Muscle of arm (tissue), 12 donors: Measurements from ENCODE around the gene CTNNA1. TPM values are rescaled to one million over a fixed set of nuclear protein-coding genes. Genes with fewer than 3 reads are reported as not detected.
A peak's percentile ranks its signal among the peaks of the same experiment; 100 is the strongest.

Experiments used
- DNase-seq: peaks from one replicate; pipeline ENCODE4 v3.0.0-alpha.2; 2013
- polyA plus RNA-seq, 12 donors: library from polyadenylated mRNA; unstranded; fragments of 120-200 nt; gene quantifications; one replicate each; pipeline ENCODE4 v1.2.1, GENCODE V29; 2013; ENCODE audit not compliant: insufficient read length in 12 of 12

CTNNA1 gene
- polyA plus RNA-seq, 12 donors, result 222 to 353 (median 279) TPM; not detected in 1

DNA sequence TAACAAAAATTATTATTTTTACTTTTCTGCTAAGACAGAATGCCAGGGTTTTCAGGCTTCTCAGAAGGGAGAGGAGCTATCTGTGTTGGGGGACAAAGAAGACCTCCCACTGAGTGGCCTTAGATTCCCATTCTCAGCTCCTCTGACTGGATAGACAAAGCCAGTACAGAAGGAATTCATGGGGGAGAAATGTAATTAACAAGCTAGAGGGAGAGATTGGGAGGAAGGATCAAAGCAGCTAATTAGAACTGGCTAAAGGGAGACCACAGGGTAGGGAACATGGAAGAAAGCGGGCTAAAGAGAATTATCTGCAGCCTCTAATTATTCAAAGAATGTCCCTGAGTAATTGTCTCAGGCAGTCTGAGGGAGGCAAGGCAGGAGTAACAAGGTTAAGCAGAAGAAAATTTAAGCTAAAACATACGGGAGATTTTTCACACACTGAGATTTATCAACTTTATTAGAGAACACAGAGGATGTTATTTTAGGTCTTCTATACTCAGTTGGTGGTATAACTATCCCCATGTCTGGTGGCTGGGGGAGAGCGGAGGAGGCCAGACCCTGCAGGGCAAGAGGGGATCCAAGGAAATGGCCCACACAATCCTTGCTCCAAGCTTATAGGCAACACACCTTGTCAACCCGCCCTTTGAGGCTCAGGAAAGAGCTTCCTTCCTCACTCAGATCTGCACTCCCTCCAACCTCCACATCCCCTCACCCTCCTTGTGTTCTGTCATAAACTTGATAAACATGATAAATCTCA lies 209.6 kb downstream of the CTNNA1 start:
- DNase-seq, result no peak

DNA sequence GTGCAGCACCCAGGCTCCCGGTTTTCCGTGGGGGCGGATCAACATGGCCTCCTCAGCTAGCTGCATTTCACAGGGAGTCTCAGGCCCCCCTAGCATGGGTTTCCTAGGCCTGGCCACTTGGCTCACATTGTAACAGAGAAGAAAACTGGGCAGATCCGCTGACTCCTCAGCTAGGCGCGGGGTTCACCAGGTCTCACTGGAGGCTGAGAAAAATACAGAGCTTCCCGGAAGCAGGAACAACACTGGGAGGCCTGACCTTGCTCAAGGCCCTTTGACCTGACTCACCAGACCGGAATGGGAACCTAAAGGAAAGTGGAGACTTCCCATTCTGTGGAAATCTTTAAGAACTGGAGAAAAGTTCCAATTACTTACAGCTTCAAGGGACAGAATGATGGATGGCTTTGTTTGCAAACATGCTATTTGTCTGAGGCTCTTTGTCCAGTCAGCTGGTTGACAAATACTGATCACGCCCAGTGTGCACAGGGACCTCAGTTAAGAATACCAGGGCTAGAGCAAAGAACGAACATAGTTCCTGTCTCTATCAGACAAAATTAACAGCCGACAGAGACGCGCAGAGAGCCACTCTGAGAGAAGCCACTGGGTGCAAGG lies 210.6 kb downstream of the CTNNA1 start:
- DNase-seq, result no peak

DNA sequence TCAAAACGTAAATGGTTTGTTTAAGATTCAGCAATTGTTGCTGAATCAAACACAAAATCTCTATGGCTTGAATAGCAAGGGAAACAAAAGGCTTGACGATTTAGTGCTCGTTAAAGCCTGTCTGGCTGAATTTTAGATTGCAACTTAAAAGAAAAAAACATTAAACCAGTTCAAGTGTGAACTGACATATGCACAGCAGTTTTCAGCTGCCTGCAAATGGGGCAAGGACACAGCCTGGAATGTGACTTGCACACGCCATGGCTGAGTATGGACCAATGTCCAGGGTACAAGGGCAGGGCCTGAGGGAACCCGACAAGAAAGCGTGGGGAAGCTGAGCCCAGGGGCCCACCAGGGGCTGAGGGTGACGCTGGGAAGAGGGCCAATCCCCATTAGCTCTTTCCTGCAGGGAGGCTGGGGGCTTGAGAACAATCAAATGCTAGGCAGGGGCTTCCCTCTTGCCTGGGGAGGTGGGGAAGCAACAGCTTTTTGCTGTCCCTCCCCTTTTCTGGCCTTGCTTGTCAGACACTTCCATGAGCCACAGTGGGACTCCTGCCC lies 211.5 kb downstream of the CTNNA1 start:
- DNase-seq, result no peak

- no peak for DNase-seq
These were observed 212.4 kb downstream of the CTNNA1 start for GRCh38 chr5:138965626-138966025.

- no peak for DNase-seq
These were observed 213.2 kb downstream of the CTNNA1 start for GRCh38 chr5:138966236-138966985.

GRCh38 chr5:138967791-138968448 lies 214.7 kb downstream of the CTNNA1 start:
- no peak for DNase-seq

DNA sequence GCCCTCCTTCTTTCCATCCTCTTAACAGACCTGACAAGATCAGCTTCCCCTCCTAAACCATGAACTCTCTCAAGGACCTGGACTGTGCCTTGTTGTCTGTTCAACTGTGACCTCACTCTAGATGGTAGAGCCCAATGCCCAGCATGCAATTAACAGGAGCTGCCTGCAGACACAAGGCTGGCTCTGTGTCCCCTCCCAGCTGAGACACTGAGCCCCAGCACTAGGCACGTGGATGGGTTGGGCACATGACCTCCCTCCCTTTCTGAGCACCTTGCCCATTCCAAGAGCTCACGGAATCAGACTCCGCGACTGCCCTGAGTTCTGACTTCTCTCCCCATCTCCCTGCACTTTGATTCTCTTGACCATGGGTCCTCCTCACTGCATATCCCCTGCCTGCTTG lies 215.4 kb downstream of the CTNNA1 start:
- no peak for DNase-seq

- no peak for DNase-seq
These were observed 216.2 kb downstream of the CTNNA1 start for GRCh38 chr5:138969323-138970002.

DNA sequence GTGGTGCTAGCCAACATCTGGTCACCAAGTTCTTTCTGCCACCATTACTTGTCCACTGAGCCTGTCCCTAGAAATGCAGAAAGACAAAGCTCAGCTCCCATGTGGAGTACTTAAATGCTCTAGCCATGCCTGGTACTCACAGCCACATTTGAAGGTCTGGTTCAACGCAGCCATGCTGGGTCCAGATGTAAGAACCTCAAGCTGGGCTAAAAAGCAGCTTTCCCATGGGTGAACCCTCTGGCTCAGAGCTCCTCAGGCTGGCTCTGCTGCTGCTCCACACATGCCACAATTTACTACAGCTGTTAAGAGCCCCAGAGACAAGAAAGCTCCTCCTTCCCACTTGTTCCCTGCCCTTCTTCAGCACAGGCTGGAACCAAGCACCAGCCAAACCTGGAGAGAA lies 219.0 kb downstream of the CTNNA1 start:
- no peak for DNase-seq

DNA sequence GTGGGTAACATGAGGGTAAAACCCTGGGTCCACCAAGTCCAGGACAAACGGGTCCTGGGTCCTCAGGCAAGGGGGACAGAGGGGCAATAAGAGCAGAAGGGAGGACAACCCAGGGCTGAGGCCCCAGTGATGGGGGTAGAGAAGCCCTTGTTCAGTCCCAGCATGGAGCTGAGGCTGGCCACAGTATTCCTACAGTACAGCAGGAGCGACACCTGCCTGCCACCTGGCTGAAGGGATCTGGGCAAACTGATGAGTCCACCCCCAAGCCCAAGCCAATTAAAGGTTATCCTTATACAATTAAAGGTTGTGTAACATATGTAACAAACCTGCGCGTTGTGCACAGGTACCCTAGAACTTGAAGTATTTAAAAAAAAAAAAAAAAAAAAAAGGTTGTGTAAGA lies 219.6 kb downstream of the CTNNA1 start:
- DNase-seq, result no peak

DNA sequence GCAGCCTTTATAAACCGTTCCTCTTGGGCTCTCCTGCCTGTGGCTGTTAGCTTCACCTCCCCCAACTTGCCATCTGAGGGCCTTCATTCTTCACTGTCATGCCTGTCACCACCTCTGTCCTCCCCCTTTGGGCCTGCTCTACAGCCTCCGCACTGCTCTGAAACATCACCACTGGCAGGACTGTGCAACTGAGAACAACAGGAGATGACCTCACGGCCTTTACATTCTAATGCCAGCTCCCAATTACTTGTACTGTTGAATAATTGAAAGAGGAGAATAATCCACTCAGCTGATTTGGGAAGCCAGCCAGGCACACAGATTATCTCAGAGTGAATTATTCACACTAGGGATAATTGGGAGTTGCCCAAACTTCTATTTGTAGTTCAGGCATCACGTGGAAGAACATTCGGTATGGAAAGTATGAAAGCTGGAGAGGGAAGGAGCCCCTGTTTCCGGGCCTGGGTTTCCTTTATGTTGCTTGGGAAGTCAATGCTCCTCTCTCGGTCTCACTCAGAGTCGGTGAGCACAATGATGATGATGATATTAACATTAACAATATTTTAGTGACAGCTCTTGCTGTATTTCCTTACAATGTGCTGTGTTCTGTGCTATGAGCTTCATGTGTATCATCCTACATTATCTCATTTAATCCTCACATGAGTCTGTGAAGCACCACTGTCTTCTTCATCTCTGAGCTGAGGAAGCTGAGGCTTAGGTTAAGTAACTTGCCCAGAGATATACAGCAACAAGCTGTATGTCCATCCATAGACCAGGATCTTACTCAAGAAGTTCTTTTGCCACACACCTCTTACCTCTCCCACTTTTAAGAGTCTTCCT lies 221.2 kb downstream of the CTNNA1 start:
- peak; percentile 60 for DNase-seq

DNA sequence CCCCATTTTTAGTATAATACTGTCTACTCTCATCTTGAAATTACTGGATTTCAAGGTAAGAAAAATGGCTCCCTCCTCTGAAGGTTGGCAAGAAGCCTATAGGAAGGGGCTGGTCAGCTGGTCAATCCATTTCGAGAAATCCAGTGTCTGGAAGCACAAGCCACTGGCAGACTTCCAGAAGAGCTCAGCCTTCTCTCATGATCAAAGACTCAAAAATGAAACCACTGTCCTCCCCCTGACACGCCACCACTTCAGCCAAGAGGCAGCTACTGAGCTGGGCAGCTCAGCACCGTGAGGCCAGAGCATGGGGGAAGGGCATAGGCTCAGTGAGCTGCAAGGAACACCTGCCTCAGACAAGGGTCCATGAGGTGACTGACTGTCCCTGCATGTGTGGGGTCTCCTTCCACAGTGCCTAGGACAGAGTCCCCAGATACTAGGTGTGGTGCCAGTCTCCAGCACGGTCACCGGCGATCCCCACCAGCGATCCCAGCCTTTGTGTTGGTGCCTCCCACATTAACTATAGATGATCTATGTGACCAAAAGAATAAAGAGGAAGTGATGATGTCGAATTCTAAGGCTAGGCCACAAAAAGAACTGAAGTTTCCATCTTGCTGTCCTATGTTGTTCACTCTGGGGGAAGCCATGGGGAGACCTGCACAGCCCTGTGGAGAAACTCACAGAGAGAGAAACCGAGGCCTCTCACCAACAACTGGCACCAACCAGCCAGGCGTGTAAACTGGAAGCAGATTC lies 222.0 kb downstream of the CTNNA1 start:
- DNase-seq, result peak; percentile 58

DNA sequence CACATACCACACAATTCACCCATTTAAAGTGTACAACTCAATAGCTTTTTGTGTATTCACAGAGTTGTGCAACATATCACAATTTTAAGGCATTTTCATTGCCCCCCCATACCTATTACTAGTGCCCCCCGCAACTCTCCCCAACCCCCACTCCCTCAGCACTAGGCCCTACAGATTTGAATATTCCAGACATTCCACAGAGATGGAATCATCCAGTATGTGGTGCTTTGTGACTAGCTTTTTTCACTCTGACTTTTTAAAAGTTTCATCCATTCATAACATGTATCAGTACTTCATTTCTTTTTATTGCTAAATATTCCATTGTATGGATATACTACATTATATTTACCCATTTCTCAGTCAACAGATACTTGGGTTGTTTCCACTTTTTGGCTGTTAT lies 224.9 kb downstream of the CTNNA1 start:
- DNase-seq, result no peak

- DNase-seq, result no peak
These were observed 225.4 kb downstream of the CTNNA1 start for GRCh38 chr5:138978581-138978980.

- no peak for DNase-seq
These were observed 226.6 kb downstream of the CTNNA1 start for GRCh38 chr5:138979684-138980280.

DNA sequence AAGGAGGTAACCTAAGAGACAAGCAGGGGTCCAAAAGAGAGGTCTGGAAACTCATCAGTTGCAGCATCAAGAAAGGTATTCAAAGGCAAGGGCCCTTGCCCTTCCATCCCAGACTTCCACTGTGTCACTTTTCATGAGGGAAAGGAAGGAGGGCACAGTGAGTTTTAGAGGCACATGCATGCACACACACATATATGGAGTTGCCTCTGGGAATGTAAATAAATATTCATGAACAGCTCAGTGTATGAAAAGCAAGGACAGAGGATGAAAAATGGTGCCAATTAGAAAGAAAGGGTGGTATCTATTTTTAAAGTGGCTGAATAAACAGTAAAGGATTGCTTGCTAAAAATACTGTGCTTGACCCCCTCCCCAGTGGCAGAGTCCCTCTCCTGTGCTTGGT lies 227.2 kb downstream of the CTNNA1 start:
- DNase-seq, result no peak

- DNase-seq, result no peak
These were observed 227.9 kb downstream of the CTNNA1 start for GRCh38 chr5:138981131-138981530.

DNA sequence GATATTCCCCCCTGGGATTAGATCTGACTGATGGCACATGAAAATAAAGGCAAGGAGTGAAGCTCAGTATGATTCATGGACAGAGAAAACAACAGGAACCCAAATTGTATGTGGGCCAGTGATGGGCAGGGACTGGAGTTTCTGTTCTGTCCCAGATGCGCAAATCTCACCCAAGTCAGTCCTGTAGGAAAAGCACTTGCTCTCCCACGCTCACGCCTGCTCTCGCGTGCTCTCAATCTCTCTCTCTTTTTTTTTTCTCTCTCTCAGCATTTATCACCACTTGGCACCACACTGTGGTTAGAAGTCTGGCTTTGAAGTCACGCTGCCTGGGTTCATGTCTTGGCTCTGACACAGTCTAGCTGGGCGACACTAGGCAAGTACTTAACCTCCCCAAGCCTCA lies 228.4 kb downstream of the CTNNA1 start:
- DNase-seq, result no peak

DNA sequence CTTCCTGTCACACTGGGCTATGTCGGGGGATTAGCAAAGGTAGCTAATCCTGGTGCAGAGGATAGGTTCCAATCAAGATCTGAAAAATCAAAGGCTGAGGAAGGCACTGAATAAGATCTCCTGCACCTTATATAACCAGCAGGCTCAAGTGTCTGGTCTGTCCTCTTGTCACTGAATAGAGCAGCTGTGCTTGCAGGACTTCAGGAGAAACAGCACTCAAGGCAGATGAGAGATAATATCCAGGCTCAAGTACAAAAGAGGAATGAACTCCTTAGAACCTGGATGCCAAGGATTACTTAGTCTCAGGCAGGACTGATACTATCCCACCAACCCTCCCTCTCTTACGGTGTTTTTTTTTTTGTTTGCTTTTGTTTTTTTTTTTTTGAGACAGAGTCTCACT lies 230.8 kb downstream of the CTNNA1 start:
- no peak for DNase-seq
